Activated effector memory CD4-positive, alpha-beta T cell treated with anti-CD3 and anti-CD28 coated beads, Interleukin-2, amount 50 U/mL, for 16 hours (primary cell): ENCODE results near the gene TPMT.
"Not testable (repeated sequence)": the region's sequence is repeated elsewhere in the genome, so short reads cannot be mapped to it uniquely, and the experiment has no call there.

Source experiments
- DNase-seq: peaks from one replicate; pipeline ENCODE4 v3.0.0-alpha.2; 2020

TPMT gene

GRCh38 chr6:18155150-18155863, 430 bp upstream of the TPMT start, which contains the start of gene KDM1B:
Gene KDM1B (plus strand): TSS chr6:18155422. CDS start chr6:18159896, 4,474 bp downstream.
- peak; percentile 100 for DNase-seq

GRCh38 chr6:18153311-18153703, 1.6 kb downstream of the TPMT start:
- DNase-seq = no peak

GRCh38 chr6:18151801-18152200, 3.1 kb downstream of the TPMT start:
- DNase-seq = no peak

GRCh38 chr6:18151391-18151790, 3.5 kb downstream of the TPMT start:
- DNase-seq = not testable (repeated sequence)

GRCh38 chr6:18148304-18149025, 6.4 kb downstream of the TPMT start:
- DNase-seq = no peak

DNA sequence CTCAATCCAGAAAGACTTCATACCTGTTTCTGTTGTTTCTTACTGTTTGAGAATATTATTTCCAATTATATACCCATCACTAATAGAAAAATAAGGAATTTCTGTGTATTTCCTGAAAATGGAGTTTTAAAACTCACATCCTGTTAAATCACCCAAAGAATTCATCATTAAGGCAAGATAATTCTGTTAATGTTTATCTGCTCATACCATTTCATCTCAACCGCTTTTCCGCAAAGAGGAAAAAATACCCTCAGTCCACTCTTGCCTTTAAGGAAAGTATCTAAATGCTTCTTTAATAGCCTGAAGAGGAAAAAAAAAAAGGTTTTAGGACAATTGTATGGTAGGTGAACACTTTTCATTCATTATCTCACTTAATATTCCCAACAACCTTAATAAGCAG, 7.3 kb downstream of the TPMT start:
- no peak for DNase-seq

DNA sequence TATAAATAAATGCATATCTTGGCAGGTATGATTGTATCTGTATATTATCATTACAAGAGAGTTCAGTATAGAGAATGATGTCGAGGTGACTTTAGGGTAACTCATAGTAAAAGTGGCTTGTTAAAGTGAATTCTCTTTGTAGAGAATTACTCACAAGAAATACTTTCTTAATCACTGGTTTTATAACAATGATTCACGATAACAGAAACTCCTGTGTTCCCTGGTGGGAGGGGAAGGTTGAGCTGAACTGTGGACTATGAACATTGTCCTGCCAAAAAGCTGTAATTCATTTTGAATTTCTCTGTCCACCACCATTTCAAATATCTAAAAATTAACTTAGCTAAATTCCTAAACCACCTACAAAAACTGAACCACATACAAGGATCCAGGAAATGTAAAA, 7.7 kb downstream of the TPMT start:
- DNase-seq = no peak

GRCh38 chr6:18142591-18142861, 12.4 kb downstream of the TPMT start:
- DNase-seq = no peak

DNA sequence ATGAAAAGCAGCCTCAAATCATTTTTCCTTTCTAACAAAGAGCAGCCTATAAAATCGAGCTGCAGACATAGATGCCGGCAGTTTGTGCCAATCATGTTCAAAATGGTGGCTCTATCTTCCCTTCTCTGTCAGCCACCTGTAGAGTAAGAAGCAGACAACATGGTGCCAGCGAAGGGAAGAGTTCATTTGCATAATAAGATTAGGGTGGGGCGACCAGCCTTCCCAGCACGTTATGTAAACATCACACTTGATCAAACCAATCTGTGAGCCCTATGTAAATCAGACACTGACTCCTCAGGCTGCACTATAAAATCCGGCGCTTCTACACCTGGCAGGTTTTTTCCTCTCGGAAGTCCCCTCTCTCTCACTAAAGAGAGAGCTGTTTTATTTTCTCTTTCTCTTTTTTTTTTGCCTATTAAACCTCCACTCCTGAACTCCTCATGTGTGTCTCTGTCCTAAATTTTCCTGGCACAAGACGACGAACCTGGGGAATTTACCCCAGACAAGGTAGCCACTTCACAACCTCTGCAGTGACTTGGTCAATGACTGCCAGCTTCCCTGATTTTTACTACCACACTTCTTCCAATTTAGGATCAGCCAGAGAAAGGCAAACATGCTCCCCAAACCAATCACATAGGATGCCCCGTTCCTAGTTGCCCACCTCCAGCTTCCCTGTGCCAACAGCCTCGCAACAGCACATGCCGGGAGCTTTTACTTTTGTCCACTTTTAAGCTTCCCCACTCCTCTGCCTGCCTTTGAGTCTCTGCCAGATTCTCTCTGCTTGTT, 12.9 kb downstream of the TPMT start:
- no peak for DNase-seq

- DNase-seq = no peak
Observed at GRCh38 chr6:18139935-18140621, 14.8 kb downstream of the TPMT start.

DNA sequence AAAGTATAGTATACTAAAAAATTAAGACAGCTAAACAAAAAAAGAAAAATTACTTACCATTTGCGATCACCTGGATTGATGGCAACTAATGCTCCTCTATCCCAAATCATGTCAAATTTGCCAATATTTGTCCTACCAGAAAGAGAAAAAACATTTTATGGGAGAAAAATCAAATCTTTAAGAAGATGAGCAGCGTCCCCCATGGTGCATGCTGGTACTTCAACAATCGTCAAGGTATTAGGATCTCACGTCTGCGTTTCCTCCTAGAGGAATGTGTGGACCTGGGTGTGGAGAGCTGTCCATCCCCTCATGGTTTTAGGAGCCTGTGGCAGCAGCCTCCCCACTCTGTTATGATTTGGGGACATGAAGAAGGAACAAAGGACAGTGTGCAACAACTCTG, 16.0 kb downstream of the TPMT start:
- no peak for DNase-seq

DNA sequence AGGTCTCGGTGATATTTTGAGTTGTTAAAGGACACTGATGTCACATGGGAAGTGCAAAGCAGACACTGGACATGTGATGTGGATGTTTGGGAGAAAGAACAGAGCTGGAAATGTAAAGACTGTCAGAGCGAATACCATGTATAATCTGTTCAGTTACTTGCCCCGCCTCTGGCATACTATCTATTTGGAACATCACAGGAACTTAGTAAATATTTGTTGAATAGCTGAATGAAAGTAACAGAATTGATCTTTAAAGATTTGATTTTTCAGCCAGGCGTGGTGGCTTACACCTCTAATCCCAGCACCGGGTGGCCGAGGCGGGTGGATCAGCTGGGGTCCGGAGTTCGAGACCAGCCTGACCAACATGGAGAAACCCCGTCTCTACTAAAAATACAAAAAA, 18.6 kb downstream of the TPMT start:
- DNase-seq = no peak

DNA sequence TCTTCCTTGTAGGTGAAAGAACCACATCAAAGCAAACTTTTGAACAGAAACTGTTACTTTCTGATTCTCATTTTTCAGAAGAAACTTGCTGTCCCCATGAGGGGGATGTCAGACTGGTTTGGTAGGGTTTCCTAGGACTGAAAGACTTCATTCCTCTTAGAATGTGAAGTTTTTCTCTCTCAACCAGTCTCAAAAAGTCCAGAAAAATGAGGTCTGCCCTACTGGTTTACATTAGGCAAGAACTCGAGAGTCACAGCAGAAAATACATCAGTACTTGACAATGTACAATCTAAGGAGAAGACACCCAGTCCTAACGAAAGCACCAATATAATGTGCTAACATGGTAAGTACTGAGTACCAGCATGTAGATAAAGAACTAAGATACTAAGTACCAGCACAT, 19.7 kb downstream of the TPMT start:
- DNase-seq = no peak

- DNase-seq = no peak
Observed at GRCh38 chr6:18132346-18132745, 22.5 kb downstream of the TPMT start.

- DNase-seq = no peak
Observed at GRCh38 chr6:18126121-18126520, 28.8 kb downstream of the TPMT start.

GRCh38 chr6:18122128-18123093, 32.5 kb downstream of the TPMT start, which contains the start of gene NHLRC1:
Gene NHLRC1 (minus strand): TSS chr6:18122677. CDS start chr6:18122606, 71 bp downstream.
- DNase-seq = peak; percentile 89

GRCh38 chr6:18121580-18122127, 33.2 kb downstream of the TPMT start:
- DNase-seq = no peak

- no peak for DNase-seq
Observed at GRCh38 chr6:18119236-18119635, 35.6 kb downstream of the TPMT start.

- DNase-seq = no peak
Observed at GRCh38 chr6:18118330-18118729, 36.5 kb downstream of the TPMT start.

- DNase-seq = no peak
Observed at GRCh38 chr6:18117136-18117535, 37.7 kb downstream of the TPMT start.

DNA sequence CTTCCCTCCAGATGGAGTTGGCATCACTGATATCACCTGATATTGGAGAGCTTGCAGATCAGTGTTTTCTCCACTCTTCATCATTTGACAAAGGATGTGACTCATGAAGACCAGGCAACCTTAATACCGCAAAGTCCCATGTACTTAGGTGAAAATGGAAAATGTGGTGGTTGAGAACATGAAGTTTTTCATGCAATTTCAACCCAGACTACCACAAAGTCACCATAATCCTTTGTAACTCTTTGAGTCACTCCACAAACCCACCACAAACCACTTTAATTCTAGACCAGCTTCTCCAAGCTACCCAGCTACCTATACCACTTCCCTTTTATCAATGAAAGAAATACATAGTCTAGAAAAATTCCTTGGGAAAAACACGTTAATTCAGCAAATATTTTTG, 39.5 kb downstream of the TPMT start:
- DNase-seq = no peak

GRCh38 chr6:18110162-18110561, 44.7 kb downstream of the TPMT start:
- no peak for DNase-seq
